OCI-LY3 (cell line): ENCODE data around the gene COL27A1.

ENCODE experiments used
- CTCF ChIP-seq: fragments of 200-600, 300-600 bp; sonication (generic); IDR thresholded peaks from 2 replicates; pipeline ENCODE4 v1.5.1; 2014; ENCODE audit warnings: antibody characterized with exemption, low read length, low read depth
- EZH2phosphoT487 ChIP-seq: fragments of 200-600 bp; shearing (Covaris generic); IDR thresholded peaks from 2 replicates; pipeline ENCODE4 v1.6.1; 2018; ENCODE audit warnings: antibody characterized with exemption, mixed run types, low read depth

- TF ChIP-seq CTCF: no peak
- no peak for TF ChIP-seq EZH2phosphoT487
These were observed 180.4 kb downstream of the COL27A1 start for GRCh38 chr9:114335745-114336144.
